ENCODE measurements around the gene PLIN1.

GRCh38 chr15:89623165-89623564 lies 56.0 kb downstream of the PLIN1 start:
- TF ChIP-seq CTCF (tag by site-specific recombination; IDR thresholded peaks at IDR 0.05) (no peak), KLF7 (tag by site-specific recombination; IDR thresholded peaks at IDR 0.05; ENCODE audit: borderline replicate concordance) (no peak), ZBTB21 (tag by site-specific recombination; IDR thresholded peaks at IDR 0.05) (no peak), ZNF221 (tag by site-specific recombination; IDR thresholded peaks at IDR 0.05; ENCODE audit: borderline replicate concordance) (no peak)
